ENCODE data around the gene ETS1. TPM values are rescaled to one million over a fixed set of nuclear protein-coding genes. Genes with fewer than 3 reads are reported as not detected.

ETS1 gene
- total RNA-seq, 2 experiments from 2014 or later: 203 to 466 TPM

DNA sequence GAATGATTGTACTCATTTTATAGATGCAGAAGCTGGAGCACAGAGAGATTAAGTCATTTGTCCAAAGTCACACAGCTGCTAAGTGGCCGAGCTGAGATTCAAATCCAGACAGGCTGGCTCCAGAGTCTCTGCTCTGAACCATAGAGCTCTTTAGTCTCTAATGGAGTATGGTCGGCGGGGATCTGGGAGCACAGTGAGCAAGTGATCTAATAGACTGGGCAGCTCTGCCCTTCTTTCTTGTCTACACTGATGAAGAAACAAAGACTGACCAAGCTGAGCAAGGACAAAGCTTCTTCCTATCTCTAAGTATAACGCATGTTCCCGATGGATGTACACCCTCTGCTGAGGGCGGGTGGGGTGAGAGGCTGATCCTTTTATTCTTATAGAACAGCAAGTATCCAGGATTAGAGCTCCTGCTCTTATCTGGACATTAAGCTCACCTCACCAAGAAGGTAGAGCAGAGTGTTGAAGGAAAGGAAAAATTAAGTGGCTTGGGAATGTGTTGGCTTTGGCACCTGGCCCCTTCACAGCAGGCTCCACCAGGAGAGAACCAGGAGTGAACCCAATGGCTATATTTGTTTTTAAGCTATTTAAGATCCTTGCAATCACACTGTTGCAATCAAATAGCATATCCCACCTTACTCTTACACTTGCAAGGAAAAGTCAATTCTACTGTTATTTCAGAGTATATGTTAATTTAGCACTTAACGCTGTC, 68.7 kb downstream of the ETS1 start:
- Histone ChIP-seq H3K4me2 (ENCODE audit: low read length) (peak overlapping the region; percentile 95), H3K36me3 (ENCODE audit: insufficient read depth, low read length) (peaks cover 84% of the 10 kb centered on the region), H3K79me2 (ENCODE audit: insufficient read depth, low read depth, low read length) (peaks cover 97% of the 10 kb centered on the region), H3K4me3 (ENCODE audit: low read depth, low read length, poor library complexity, severe bottlenecking) (peak overlapping the region; percentile 98), H3K9me3 (ENCODE audit: low read length) (no peaks in the 10 kb centered on the region), H3K4me1 (ENCODE audit: insufficient read depth, low read length, poor library complexity, severe bottlenecking) (peaks cover 50% of the 10 kb centered on the region), H2AFZ (ENCODE audit: low read length) (no peak overlapping the region), H3K27ac (ENCODE audit: low read depth, low read length, poor library complexity, severe bottlenecking) (peak overlapping the region; percentile 79), H3K9me2 (ENCODE audit: insufficient read depth, low read length) (no peaks in the 10 kb centered on the region), H4K20me1 (ENCODE audit: insufficient read depth, low read length) (peaks cover 60% of the 10 kb centered on the region)
- ChIA-PET CTCF (ENCODE audit: unreplicated experiment) (interaction anchor here (0.6 to 3.4 kb wide), 6 partner anchors 8 to 112 kb away, joined by 4 to 23 read pairs (median 6); no protein-coding TSS in a partner anchor), POLR2A (interaction anchor here (0.6 to 7.5 kb wide), 28 partner anchors 9 to 1495 kb away, joined by 3 to 184 read pairs (median 8); no protein-coding TSS in a partner anchor)
- peak; percentile 52 for DNase-seq (ENCODE audit: low spot score)
- no peak for TF ChIP-seq EZH2phosphoT487 (IDR thresholded peaks at IDR 0.05; ENCODE audit: borderline replicate concordance, low read depth, low read length)
- TF ChIP-seq, protein P1, sequence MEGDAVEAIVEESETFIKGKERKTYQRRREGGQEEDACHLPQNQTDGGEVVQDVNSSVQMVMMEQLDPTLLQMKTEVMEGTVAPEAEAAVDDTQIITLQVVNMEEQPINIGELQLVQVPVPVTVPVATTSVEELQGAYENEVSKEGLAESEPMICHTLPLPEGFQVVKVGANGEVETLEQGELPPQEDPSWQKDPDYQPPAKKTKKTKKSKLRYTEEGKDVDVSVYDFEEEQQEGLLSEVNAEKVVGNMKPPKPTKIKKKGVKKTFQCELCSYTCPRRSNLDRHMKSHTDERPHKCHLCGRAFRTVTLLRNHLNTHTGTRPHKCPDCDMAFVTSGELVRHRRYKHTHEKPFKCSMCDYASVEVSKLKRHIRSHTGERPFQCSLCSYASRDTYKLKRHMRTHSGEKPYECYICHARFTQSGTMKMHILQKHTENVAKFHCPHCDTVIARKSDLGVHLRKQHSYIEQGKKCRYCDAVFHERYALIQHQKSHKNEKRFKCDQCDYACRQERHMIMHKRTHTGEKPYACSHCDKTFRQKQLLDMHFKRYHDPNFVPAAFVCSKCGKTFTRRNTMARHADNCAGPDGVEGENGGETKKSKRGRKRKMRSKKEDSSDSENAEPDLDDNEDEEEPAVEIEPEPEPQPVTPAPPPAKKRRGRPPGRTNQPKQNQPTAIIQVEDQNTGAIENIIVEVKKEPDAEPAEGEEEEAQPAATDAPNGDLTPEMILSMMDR (conservative IDR thresholded peaks at IDR 0.05; ENCODE audit: low read length): no peak
- intact Hi-C loops (cut with micrococcal nuclease; ENCODE audit: unreplicated experiment): loop anchor here (1.0 kb wide), 2 partner anchors 47 to 228 kb away; no protein-coding TSS in a partner anchor
- BruUV-seq (replicated peaks): no TSS peak

DNA sequence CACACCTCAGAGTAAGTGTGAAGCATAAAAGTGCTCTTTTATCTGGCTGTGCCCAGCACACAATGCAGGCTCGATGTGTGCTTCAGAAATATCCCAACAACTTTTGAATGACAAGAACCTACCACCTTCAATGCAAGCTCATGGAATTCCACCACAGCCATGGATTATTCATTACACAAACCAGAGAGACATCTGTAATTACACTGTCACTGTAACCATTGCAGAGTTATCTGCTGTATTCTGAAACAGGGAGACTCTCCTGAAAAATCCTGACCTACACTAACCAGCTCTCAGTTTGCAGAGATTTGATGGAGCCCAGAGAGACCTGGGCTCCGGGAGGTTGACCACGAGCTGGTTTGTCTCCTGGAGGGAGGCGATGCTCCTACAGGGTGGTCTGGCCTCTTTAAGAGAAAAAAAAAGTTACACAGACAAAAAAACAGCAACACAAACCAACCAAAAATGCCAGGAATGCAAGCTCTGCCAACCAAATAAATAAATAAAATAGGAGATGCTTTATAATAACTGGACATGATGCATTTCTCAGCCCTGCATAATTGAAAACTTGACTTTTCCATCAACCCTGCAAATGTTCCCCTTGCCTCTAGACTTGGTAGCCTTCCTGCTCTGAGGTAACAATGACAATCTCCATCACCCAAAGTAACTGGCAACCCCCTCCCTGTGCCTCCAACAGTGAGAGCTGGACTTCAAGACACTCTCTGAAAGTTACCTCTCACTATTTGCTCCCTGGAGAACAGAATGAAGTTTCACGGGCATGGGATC, 69.7 kb downstream of the ETS1 start:
- CTCF ChIA-PET (ENCODE audit: unreplicated experiment): interaction anchor here (0.6 to 3.4 kb wide), 5 partner anchors 35 to 113 kb away, joined by 4 to 23 read pairs (median 4); no protein-coding TSS in a partner anchor
- peak; percentile 45 for DNase-seq (ENCODE audit: low spot score)
- H4K20me1 ChIP-seq (ENCODE audit: insufficient read depth, low read length): peaks cover 69% of the 10 kb centered on the region

More for the DNA sequence above, 69.7 kb downstream of the ETS1 start:
- H3K4me2 ChIP-seq (ENCODE audit: low read length): peak overlapping the region; percentile 95
- TF ChIP-seq EZH2phosphoT487 (IDR thresholded peaks at IDR 0.05; ENCODE audit: borderline replicate concordance, low read depth, low read length): no peak
- TF ChIP-seq, protein P1 (conservative IDR thresholded peaks at IDR 0.05; ENCODE audit: low read length): no peak
- POLR2A ChIA-PET: interaction anchor here (0.8 to 7.5 kb wide), 25 partner anchors 8 to 216 kb away, joined by 3 to 184 read pairs (median 9); no protein-coding TSS in a partner anchor
- H2AFZ ChIP-seq (ENCODE audit: low read length): no peak overlapping the region
- peak overlapping the region; percentile 79 for H3K27ac ChIP-seq (ENCODE audit: low read depth, low read length, poor library complexity, severe bottlenecking)
- H3K9me2 ChIP-seq (ENCODE audit: insufficient read depth, low read length): no peaks in the 10 kb centered on the region
- H3K36me3 ChIP-seq (ENCODE audit: insufficient read depth, low read length): peaks cover 94% of the 10 kb centered on the region
- no TSS peak for BruUV-seq (replicated peaks)
- H3K4me3 ChIP-seq (ENCODE audit: low read depth, low read length, poor library complexity, severe bottlenecking): peak overlapping the region; percentile 98
- peaks cover 97% of the 10 kb centered on the region for H3K79me2 ChIP-seq (ENCODE audit: insufficient read depth, low read depth, low read length)
- peaks cover 51% of the 10 kb centered on the region for H3K4me1 ChIP-seq (ENCODE audit: insufficient read depth, low read length, poor library complexity, severe bottlenecking)
- H3K9me3 ChIP-seq (ENCODE audit: low read length): no peaks in the 10 kb centered on the region
- intact Hi-C loops (cut with micrococcal nuclease; ENCODE audit: unreplicated experiment): loop anchor here (1.0 kb wide), 1 partner anchor 227 kb away; no protein-coding TSS in a partner anchor
